ENCODE results near the gene CRELD2.

CRELD2 gene, protein sequence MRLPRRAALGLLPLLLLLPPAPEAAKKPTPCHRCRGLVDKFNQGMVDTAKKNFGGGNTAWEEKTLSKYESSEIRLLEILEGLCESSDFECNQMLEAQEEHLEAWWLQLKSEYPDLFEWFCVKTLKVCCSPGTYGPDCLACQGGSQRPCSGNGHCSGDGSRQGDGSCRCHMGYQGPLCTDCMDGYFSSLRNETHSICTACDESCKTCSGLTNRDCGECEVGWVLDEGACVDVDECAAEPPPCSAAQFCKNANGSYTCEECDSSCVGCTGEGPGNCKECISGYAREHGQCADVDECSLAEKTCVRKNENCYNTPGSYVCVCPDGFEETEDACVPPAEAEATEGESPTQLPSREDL

DNA sequence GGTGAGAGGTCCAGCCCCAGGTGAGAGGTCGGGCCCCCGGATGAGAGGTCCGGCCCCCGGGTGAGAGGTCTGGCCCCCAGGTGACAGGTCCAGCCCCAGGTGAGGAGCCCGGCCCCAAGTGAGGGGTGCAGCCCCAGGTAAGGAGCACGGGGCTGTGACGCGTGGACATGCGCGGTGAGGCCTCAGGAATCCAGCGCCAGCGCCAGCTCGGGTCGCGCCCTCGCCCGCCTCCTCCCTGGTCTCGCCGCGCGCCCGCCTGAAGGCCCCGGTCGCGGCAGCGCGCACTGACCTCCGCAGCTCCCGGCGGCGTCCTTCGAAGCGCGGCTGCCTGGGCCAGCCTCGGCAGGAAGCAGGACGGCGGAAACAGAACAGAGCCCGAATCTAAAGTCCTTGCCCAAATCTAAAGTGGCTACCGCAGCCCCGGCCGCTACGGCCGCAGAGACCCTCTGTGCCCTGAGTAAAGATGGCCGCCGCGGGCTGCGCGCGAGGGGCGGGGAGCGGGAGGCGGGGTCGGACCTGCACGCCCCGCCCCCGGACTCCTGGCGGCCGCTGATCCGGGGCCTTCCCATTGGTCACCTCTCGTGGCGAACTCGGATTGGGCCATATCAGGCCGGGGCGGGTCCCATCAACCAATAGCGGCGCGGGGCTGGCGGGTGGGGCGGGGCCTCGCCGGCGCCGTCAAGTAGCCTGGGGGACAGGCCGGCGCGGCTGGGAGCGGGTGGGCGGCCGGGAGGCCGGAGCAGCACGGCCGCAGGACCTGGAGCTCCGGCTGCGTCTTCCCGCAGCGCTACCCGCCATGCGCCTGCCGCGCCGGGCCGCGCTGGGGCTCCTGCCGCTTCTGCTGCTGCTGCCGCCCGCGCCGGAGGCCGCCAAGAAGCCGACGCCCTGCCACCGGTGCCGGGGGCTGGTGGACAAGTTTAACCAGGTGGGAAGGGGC lies at the start of gene CRELD2, which contains the start of gene ALG12:
Gene CRELD2 (plus strand): TSS at position 661 of the 937 bp plus-strand sequence. CDS start 136 bp downstream, at position 797.
Gene ALG12 (minus strand): TSS at position 465 of the 937 bp plus-strand sequence. CDS start 4,673 bp downstream, outside the sequence.
- peak; percentile 61 for FAIRE-seq

DNA sequence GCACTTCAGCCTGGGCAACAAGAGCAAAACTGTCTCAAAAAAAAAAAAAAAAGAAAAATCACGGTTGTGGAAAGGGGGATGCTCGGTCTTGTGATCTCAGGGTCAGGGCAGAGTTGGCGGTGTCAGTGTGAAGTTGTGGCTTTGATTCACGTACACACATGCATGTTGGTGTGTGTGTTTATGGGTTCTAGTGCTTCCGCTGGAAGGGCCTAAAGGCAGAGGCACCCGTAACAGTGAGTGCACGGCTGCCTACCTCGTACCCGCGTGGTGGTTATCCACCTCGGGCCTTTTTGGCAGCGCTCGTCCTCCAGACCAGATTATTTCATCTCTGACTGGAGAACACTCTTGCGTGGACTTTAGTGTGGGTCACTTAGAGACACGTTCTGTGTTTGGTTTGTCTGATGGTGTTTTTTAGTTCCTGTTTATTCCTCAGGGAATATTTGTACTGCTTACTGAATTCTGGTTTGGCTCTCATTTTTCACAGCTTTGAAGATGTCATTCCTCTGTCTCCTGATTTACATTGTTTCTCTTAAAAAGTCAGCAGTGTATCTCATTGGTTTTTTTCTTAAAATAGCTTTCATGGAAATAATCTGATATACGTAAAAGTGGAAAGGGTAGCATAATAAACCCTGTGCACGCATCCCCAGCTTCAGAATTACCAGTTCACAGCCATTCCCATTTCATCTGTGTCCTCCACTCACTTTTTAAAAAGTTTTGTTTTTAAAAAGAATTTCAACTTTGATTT lies 49.2 kb upstream of the CRELD2 start:
- FAIRE-seq, result no peak

DNA sequence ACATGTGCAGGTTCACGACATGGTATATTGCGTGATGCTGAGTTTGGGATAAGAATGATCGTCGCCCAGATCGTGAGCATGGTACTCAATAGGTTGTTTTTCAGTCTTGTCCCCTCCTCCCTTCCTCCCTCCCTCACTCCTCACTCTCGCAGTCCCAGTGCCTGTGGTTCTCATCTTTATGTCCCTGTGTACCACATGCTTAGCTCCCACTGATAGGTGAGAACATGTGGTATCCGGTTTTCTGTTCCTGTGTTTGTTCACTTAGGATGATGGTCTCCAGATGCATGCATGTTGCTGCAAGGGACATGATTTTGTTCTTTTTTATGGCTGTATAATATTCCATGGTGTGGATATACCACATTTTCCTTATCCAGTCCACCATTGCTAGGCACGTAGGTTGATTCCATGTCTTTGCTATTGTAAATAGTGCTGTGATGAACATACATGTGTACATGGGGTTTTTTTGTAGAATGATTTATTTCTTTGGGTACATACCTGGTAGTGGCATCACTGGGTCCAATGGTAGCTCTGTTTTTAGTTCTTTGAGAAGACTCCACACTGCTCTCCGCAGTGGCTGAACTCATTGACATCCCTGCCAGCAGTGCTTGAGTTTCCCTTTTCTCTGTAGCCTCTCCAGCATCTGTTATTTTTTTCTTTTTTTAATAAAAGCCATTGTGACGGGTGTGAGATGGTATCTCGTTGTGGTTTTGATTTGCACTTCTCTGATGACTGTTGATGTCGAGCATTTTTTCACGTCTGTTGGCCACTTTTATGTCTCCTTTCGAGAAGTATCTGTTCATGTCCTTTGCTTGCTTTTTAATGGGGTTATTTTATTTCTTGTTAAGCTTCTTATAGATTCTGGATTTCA lies 48.4 kb upstream of the CRELD2 start:
- FAIRE-seq, result no peak

DNA sequence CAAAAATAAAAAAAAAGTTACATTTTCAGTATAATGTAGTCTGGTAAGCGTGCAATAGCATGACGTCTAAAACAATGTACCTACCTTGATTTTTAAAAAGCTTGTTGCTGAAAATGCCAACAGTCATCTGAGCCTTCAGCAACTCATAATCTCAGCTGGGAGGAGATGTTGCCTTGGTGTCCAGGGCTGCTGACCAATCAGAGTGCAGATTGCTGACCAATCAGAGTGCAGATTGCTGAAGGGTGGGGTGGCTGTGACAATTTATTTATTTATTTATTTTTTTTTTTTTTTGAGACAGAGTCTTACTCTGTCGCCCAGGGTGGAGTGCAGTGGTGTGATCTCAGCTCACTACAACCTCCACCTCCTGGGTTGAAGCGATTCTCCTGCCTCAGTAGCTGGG lies 47.0 kb upstream of the CRELD2 start:
- FAIRE-seq, result no peak

DNA sequence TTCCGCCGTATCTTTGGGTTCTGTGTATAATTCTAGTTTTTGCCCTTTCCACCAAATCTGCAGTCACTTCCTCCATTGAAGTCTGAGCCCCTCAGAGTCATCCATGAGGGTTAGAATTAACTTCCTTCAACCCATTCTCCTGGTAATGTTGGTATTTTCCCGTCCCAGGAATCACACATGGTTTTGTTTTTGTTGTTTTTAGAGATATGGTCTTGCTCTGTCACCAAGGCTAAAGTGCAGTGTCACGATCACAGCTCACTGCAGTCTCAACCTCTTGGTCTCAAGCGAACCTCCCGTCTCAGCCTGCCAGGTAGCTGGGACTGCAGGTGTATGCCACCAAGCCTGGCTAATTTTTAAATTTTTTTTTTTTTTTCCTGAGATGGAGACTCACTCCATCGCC lies 46.1 kb upstream of the CRELD2 start:
- no peak for FAIRE-seq

DNA sequence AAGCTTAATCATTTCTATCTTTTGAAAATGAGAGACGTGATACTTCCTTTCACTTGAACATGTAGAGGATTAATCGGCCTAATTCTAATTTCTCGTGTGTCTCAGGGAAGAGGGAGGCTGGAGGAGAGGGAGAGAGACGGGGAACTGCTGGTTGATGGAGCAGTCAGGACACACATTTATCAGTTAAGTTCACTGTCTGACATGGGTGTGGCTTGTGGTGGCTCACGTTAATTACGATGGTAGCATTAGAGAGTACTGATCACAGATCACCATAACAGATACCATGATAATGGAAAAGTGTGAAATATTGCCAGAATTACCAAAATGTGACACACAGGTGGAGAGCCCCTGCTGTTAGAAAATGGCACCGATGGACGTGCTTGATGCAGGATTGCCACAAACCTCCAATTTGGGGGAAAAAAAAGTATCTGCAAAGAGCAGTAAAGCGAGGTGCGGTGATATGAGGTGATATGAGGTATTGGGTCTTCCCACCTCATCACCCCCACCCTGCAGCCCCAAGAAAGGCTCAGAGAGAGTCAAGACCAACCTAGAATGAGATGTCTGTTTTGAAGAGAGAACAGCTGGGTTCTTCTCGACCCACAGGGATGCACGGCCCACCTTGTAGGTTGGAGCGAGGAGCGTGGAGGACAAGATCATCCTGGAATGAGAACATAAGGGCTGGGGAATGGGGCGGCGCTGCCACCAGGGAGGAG lies 45.0 kb upstream of the CRELD2 start:
- no peak for FAIRE-seq

DNA sequence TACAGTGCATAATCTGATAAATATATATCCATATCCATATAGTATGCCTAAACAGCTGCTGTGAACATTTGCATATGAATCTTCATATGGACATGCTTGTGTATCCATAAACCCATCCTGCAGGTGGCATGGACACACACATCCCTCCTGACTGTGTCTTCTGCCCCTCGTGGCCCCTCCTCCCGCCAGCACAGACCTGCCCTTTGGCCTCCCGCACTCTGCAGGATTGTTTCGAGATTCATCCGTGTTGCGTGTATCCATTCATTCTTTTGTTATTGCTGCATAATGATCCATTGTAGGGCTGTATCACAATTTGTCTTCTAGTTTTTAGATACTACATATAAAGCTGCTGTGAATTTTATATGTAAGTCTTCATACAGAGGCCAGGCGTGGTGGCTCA lies 40.8 kb upstream of the CRELD2 start:
- no peak for FAIRE-seq

DNA sequence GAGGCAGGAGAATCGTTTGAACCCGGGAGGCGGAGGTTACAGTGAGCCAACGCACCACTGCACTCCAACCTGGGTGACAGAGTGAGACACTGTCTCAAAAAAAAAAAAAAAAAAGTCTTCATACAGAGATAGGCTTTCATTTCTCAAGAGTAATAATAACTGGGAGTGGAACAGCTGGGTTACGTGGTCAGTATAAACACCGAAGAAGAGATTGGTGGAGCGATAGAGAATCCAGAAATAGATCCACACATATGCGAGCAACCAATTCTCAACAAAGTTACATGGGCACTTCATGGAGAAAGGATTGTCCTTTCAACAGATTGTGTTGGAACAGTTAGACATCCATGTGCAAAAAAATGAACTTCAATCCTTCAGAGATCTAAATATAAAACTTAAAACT lies 40.2 kb upstream of the CRELD2 start:
- FAIRE-seq, result no peak

DNA sequence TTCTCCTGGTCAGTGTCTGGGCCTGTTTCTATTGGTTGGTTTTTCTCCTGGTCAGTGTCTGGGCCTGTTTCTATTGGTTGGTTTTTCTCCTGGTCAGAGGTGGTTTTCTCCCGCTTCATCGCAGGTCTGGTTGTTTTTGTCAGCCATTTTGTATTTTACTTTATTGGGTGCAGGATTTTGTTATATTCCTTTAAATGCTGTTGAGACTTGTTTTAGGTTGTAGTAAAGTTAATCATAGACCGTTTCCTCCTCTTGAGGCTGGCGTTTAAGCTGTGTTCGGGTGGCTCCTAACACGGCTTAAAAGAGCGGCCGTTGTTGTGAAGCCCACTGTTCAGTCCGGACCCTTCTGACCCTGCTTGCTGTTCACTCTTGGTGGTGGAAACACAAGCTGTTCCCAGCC lies 38.6 kb upstream of the CRELD2 start:
- FAIRE-seq, result no peak

DNA sequence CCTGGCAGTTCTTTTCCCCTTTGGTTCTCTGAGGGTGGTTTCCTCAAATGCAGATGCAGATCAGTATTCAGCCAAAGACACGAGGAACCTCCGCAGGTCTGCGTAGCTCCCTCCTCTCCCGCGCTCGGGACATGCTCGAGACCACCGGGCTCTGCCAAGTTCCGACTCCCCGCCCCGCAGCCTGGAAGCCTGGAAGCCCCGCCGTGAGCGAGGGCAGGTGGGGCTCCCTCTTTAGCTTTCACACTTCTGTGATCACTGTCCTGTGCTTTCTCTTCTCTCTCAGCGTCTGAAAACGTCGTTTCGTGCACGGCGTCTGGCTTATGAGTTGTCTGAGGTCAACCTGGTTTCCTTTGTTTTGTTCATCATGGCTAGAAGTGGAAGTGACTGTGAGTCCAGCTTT lies 38.2 kb upstream of the CRELD2 start:
- no peak for FAIRE-seq

DNA sequence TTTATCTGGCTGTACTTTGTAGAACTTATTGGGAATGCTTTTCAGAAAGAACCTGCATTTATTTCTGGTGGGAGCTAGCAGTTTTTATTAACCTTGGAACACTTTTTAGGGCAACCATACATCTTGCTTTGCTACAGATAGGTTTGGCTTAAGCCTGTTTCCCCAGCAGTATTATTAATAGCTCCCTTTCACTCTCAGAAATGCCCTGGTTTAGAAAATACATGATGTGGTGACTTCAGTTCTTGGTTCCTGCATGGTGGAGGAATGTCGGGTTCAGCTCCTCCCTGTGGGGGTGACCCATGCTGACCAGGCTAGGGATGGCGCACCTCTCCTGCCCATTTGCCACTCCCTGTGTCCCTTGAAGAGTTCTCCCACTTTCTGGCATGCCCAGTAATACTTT lies 36.6 kb upstream of the CRELD2 start:
- FAIRE-seq, result no peak

DNA sequence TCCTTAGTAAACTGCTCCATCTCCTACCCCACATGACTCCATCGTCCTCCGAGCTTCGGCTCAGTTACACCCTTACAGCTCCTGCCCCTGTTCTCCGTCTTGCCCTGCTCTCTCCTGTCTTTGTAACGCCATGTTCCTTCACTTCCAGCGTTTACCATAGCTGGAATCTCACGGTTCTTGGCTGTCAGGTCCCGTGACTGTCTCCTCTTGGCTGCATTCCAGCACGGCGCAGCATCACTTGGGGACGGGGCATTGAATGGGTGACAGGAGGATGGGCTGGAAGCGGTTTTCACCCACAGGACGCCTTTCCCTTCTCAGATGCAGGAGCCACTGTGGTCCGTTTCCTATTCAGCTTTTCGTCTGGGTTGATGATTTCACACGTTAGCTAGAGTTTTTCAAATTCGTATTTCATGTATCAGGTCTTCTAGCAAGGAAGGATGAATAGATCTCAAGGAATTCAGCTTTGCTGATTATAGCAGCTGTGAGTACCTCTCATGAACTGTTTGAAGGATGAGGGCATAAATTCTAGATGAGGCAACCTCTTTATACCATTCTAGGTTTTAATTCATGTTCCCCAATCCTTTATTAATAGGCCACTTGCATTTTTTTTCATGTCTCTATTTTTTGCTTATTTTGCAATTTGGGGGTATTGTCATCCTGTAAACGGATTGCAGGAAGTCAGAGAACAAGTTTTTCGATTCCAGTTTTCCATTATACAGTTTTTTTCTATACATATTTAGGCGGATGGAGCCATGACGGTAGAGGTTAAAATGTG lies 35.7 kb upstream of the CRELD2 start:
- no peak for FAIRE-seq

DNA sequence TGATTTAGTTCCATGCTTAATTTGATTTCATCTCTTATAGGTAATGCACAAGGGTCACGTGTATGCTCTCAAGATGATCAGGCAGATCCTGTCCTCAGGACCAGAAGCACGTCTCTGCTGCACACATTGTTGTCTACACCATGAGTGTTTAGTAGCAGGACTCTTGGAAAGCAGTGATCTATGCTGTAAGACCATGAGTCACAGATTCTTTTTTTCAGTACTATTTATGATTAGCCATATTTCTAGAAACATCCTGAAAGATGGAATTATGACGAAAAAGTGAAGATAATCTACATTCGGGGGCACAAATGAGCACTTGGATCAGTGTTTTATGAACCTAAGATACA lies 35.2 kb upstream of the CRELD2 start:
- no peak for FAIRE-seq

DNA sequence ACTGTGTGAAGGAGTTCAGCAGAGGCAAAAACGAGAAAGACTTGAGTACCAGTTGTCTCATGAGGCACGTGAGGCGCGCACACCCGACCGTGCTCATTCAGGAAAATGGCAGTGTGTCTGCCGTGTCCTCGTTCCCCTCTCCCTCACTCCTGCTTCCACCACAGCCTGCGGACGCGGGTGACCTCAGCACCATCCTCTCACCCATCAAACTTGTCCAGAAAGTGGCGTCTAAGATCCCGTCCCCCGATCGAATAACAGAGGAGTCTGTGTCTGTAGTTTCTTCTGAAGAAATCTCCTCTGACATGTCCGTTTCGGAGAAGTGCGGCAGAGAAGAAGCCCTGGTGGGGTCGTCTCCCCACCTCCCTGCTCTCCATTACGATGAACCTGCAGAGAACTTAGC lies 34.4 kb upstream of the CRELD2 start:
- no peak for FAIRE-seq

DNA sequence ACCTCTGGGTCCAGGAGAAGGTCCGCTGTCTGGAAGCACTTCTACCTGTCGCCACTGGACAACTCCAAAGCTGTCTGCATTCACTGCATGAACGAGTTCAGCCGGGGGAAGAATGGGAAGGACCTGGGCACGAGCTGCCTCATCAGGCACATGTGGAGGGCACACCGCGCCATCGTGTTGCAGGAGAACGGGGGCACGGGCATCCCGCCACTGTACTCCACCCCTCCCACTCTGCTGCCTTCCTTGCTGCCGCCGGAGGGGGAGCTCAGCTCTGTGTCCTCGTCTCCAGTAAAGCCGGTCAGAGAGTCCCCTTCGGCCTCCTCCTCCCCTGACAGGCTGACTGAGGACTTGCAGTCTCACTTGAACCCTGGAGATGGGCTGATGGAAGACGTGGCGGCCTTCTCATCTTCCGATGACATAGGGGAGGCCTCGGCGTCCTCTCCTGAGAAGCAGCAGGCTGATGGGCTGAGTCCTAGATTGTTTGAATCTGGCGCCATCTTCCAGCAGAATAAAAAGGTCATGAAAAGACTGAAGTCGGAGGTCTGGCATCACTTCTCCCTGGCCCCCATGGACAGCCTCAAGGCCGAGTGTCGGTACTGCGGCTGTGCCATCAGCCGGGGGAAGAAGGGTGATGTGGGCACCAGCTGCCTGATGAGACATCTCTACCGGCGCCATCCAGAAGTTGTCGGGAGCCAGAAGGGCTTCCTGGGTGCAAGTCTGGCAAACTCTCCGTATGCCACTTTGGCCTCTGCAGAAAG lies 33.8 kb upstream of the CRELD2 start:
- FAIRE-seq, result no peak

DNA sequence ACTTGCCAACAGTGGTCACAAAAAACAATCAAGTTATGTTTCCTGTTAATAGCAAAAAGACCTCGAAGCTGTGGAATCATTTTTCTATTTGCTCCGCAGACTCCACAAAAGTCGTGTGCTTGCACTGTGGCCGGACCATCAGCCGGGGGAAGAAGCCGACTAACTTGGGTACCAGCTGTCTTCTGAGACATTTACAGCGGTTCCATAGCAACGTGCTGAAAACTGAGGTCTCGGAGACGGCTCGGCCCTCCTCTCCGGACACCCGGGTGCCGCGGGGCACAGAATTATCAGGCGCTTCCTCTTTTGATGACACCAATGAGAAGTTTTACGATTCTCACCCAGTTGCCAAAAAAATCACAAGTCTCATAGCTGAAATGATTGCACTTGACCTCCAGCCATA lies 33.2 kb upstream of the CRELD2 start:
- no peak for FAIRE-seq

DNA sequence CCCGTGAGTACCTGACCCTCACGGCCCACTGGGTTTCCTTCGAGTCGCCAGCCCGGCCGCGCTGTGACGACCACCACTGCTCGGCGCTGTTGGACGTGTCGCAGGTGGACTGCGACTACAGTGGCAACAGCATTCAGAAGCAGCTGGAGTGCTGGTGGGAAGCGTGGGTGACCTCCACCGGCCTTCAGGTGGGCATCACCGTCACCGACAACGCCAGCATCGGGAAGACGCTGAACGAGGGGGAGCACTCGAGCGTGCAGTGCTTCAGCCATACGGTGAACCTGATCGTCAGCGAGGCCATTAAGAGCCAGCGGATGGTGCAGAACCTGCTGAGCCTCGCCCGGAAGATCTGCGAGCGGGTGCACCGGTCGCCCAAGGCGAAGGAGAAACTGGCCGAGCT lies 32.6 kb upstream of the CRELD2 start:
- no peak for FAIRE-seq

DNA sequence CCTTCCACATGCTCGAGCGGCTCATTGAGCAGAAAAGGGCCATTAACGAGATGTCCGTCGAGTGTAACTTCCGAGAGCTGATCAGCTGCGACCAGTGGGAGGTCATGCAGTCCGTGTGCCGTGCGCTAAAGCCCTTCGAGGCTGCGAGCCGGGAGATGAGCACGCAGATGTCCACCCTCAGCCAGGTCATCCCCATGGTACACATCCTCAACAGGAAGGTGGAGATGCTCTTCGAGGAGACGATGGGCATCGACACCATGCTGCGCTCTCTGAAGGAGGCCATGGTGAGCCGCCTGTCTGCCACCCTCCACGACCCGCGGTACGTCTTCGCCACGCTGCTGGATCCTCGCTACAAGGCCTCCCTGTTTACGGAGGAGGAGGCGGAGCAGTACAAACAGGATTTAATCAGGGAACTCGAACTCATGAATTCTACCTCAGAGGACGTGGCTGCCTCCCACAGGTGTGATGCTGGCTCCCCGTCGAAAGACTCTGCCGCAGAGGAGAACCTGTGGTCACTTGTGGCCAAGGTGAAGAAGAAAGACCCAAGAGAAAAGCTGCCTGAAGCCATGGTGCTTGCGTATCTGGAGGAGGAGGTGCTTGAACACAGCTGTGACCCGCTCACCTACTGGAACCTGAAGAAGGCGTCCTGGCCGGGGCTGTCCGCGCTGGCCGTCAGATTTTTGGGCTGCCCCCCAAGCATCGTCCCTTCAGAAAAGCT lies 31.9 kb upstream of the CRELD2 start:
- FAIRE-seq, result no peak

DNA sequence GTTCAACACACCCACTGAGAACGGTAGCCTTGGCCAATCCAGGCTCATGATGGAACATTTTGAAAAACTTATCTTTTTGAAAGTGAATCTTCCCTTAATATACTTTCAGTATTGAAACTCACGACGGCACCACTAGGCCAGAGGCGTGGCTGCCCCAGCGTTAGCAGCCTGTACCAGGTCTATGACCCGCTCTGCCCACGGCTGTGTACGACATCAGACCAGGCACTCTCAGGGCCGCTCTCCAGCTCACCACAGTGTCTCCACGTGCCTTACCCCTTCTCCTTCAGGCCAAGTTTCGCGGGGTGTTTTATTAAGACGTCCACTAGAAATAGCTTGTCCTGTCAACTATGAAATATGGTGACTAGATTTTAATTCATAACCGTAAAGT lies 31.4 kb upstream of the CRELD2 start:
- FAIRE-seq, result no peak
